ENCODE results near the gene SOBP. TPM values are rescaled to one million over a fixed set of nuclear protein-coding genes. Genes with fewer than 3 reads are reported as not detected.

The SOBP gene
- total RNA-seq, 6 donors from 2014 or later: 4.4 to 25.1 (median 12.4) TPM

GRCh38 chr6:107590378-107590777, 100.5 kb downstream of the SOBP start:
- WGBS, 2 donors: 79 to 88% methylated on average over 1 of the region's 1 CpG
- ATAC-seq (ENCODE audit: low FRiP score in 2 of 2) (no peak), DNase-seq (no peak)
- peaks cover 0 to 4% (median 0%) of the 10 kb centered on the region in 4 donors for H3K4me1 ChIP-seq
- H3K27ac ChIP-seq: no peak overlapping the region
- H3K9me3 ChIP-seq: no peaks in the 10 kb centered on the region
- H3K27me3 ChIP-seq: no peaks in the 10 kb centered on the region
- H3K4me3 ChIP-seq: no peak overlapping the region
- TF ChIP-seq CTCF (IDR thresholded peaks at IDR 0.05) (no peak), POLR2AphosphoS5 (IDR thresholded peaks at IDR 0.05) (no peak), POLR2A (IDR thresholded peaks at IDR 0.05) (no peak), EP300 (IDR thresholded peaks at IDR 0.05) (no peak)
- H3K36me3 ChIP-seq: no peaks in the 10 kb centered on the region

- no peak for TF ChIP-seq EP300 (IDR thresholded peaks at IDR 0.05)
- TF ChIP-seq POLR2AphosphoS5 (IDR thresholded peaks at IDR 0.05): no peak
- no peak for TF ChIP-seq CTCF (IDR thresholded peaks at IDR 0.05)
- no peak for TF ChIP-seq POLR2A (IDR thresholded peaks at IDR 0.05)
- peaks cover 0 to 4% (median 0%) of the 10 kb centered on the region in 4 donors for H3K4me1 ChIP-seq
- no peaks in the 10 kb centered on the region for H3K9me3 ChIP-seq
- ATAC-seq (ENCODE audit: low FRiP score in 2 of 2) (no peak), DNase-seq (no peak)
- no peaks in the 10 kb centered on the region for H3K36me3 ChIP-seq
- H3K27me3 ChIP-seq: no peaks in the 10 kb centered on the region
- H3K27ac ChIP-seq: no peak overlapping the region
- 93 to 95% methylated on average over 1 of the region's 1 CpG for WGBS, 2 donors
- no peak overlapping the region for H3K4me3 ChIP-seq
These were observed 101.4 kb downstream of the SOBP start for GRCh38 chr6:107591346-107591745.

- DNase-seq (no peak), ATAC-seq (ENCODE audit: low FRiP score in 2 of 2) (no peak)
- no peak for TF ChIP-seq POLR2AphosphoS5 (IDR thresholded peaks at IDR 0.05)
- TF ChIP-seq EP300 (IDR thresholded peaks at IDR 0.05): no peak
- TF ChIP-seq CTCF (IDR thresholded peaks at IDR 0.05): no peak
- no peak for TF ChIP-seq POLR2A (IDR thresholded peaks at IDR 0.05)
- Histone ChIP-seq H3K27me3 (no peaks in the 10 kb centered on the region), H3K27ac (no peak overlapping the region), H3K36me3 (no peaks in the 10 kb centered on the region), H3K9me3 (no peaks in the 10 kb centered on the region), H3K4me3 (no peak overlapping the region), H3K4me1 (no peaks in the 10 kb centered on the region)
- WGBS, 2 donors: 81 to 88% methylated on average over 2 of the region's 2 CpGs
These were observed 102.9 kb downstream of the SOBP start for GRCh38 chr6:107592806-107593205.

GRCh38 chr6:107594736-107595135, 104.8 kb downstream of the SOBP start:
- DNase-seq (no peak), ATAC-seq (ENCODE audit: low FRiP score in 2 of 2) (peak in 1 of 2 donors; percentile 56)
- no peaks in the 10 kb centered on the region for H3K9me3 ChIP-seq
- no peaks in the 10 kb centered on the region for H3K4me1 ChIP-seq
- no peak overlapping the region for H3K4me3 ChIP-seq
- no peak overlapping the region for H3K27ac ChIP-seq
- H3K27me3 ChIP-seq: no peaks in the 10 kb centered on the region
- no peak for TF ChIP-seq POLR2A (IDR thresholded peaks at IDR 0.05)
- TF ChIP-seq EP300 (IDR thresholded peaks at IDR 0.05): no peak
- TF ChIP-seq CTCF (IDR thresholded peaks at IDR 0.05): no peak
- no peak for TF ChIP-seq POLR2AphosphoS5 (IDR thresholded peaks at IDR 0.05)
- no peaks in the 10 kb centered on the region for H3K36me3 ChIP-seq
- 80 to 90% methylated on average over 2 of the region's 2 CpGs for WGBS, 2 donors

- WGBS, 2 donors: 93 to 95% methylated on average over 6 of the region's 6 CpGs
- DNase-seq (no peak), ATAC-seq (ENCODE audit: low FRiP score in 2 of 2) (no peak)
- Histone ChIP-seq H3K27ac (no peak overlapping the region), H3K4me1 (peaks cover 0 to 9% (median 3%) of the 10 kb centered on the region in 4 donors), H3K4me3 (no peak overlapping the region), H3K9me3 (no peaks in the 10 kb centered on the region), H3K36me3 (no peaks in the 10 kb centered on the region), H3K27me3 (no peaks in the 10 kb centered on the region)
- no peak for TF ChIP-seq POLR2AphosphoS5 (IDR thresholded peaks at IDR 0.05)
- TF ChIP-seq POLR2A (IDR thresholded peaks at IDR 0.05): no peak
These were observed 108.2 kb downstream of the SOBP start for GRCh38 chr6:107598091-107598490.

Data from upper lobe of left lung (tissue), 6 donors.